Right lobe of liver (tissue), 4 donors: Measurements from ENCODE around the gene DAND5.

Experiments used
- CTCF ChIP-seq, 4 donors: fragments of 200-600 bp in 3 of 4; fragments of 450-650 bp in 1 of 4; IDR thresholded peaks; one replicate each; pipeline versions ENCODE4 v1.5.1 to v1.8.0; 2016 to 2022; ENCODE audit warnings: antibody characterized with exemption in 4 of 4, mild to moderate bottlenecking in 2 of 4
- POLR2A ChIP-seq: fragments of 450-650 bp; IDR thresholded peaks from one replicate; pipeline ENCODE4 v1.6.1; 2017; ENCODE audit warnings: antibody characterized with exemption, mild to moderate bottlenecking
- donor health status: DM: no; HTN: no; CAD: no.
- donor health status: DM: no; HTN: no; CAD: no.
- donor health status: DM: no; HTN: yes; CAD: no.

- TF ChIP-seq CTCF (IDR thresholded peaks at IDR 0.05): no peak
- TF ChIP-seq POLR2A: no peak
These were observed 25.2 kb upstream of the DAND5 start for GRCh38 chr19:12944104-12944674.
